Esophagus (tissue), 2 donors: ENCODE measurements around the gene UBE2R2. TPM values are rescaled to one million over a fixed set of nuclear protein-coding genes. Genes with fewer than 3 reads are reported as not detected.
"Not testable (repeated sequence)": the region's sequence is repeated elsewhere in the genome, so short reads cannot be mapped to it uniquely, and the experiment has no call there.

ENCODE experiments used
- H3K27ac ChIP-seq, 2 donors: one replicate each; pipeline ENCODE4 v1.5.1; 2013; ENCODE audit warnings: low read depth in 2 of 2, mild to moderate bottlenecking in 2 of 2, inconsistent platforms in 1 of 2, low read length in 1 of 2, moderate library complexity in 1 of 2
- H3K27me3 ChIP-seq, 2 donors: one replicate each; pipeline ENCODE4 v1.6.1; 2013; ENCODE audit warnings: low read length in 2 of 2, control low read depth in 1 of 2, mild to moderate bottlenecking in 1 of 2; ENCODE audit not compliant: insufficient read depth in 2 of 2, control insufficient read depth in 1 of 2
- H3K36me3 ChIP-seq, 2 donors: one replicate each; pipeline ENCODE4 v1.6.1; 2013; ENCODE audit warnings: low read length in 1 of 2; ENCODE audit not compliant: control insufficient read depth in 2 of 2, insufficient read depth in 2 of 2
- H3K4me1 ChIP-seq, 2 donors: one replicate each; pipeline ENCODE4 v1.6.1; 2013; ENCODE audit warnings: low read length in 1 of 2; ENCODE audit not compliant: control insufficient read depth in 2 of 2, insufficient read depth in 2 of 2
- H3K4me3 ChIP-seq, 2 donors: one replicate each; pipeline ENCODE4 v1.5.1; 2013; ENCODE audit warnings: low read length in 2 of 2, mild to moderate bottlenecking in 2 of 2, low read depth in 1 of 2, moderate library complexity in 1 of 2
- H3K9me3 ChIP-seq, 2 donors: one replicate each; pipeline ENCODE4 v1.6.1; 2013; ENCODE audit warnings: mild to moderate bottlenecking in 2 of 2, low read depth in 1 of 2, low read length in 1 of 2, moderate library complexity in 1 of 2; ENCODE audit not compliant: control insufficient read depth in 2 of 2, insufficient read depth in 1 of 2
- WGBS, 2 donors: extraction: QIAGEN DNeasy Blood & Tissue Kit; methylation state at CpG; one replicate each; pipeline ENCODE4 v1.1.7; 2013; 5-methylcytosine and 5-hydroxymethylcytosine counted together
- polyA plus RNA-seq, 2 donors: library from polyadenylated mRNA; stranded (reverse); fragments of 200-250 nt; gene quantifications; one replicate each; pipeline ENCODE4 v1.2.3, GENCODE V29; 2013
- donor health status: healthy with polysubstance abuse.
- donor health status: Bipolar disorder and iron deficiency.

Gene UBE2R2
- polyA plus RNA-seq, 2 donors: 16.5 to 16.6 TPM

GRCh38 chr9:33797837-33798236 is 19.1 kb upstream of the UBE2R2 start:
- Histone ChIP-seq H3K9me3 (no peaks in the 10 kb centered on the region), H3K36me3 (no peaks in the 10 kb centered on the region), H3K4me1 (no peaks in the 10 kb centered on the region), H3K4me3 (no peak overlapping the region), H3K27me3 (no peaks in the 10 kb centered on the region), H3K27ac (no peak overlapping the region)
- 73 to 94% methylated on average over 8 of the region's 8 CpGs for WGBS, 2 donors

DNA sequence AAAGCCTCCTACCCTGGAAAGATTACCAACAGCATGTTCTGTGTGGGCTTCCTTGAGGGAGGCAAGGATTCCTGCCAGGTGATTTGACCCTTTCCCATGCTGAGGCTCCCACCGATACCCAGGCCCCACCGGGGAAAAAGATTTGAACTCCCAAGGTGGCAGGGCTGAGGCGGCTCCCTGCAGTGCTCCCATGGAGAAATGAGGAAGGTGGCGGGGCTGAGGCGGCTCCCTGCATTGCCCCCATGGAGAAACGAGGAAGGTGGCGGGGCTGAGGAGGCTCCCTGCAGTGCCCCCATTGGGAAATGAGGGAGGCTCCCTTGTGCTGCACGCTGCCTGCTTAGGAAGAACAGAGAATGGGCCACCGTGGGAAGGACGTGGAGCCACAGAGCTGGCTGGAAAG is 18.4 kb upstream of the UBE2R2 start:
- Histone ChIP-seq H3K9me3 (no peaks in the 10 kb centered on the region), H3K36me3 (no peaks in the 10 kb centered on the region), H3K4me3 (no peak overlapping the region), H3K27me3 (no peaks in the 10 kb centered on the region), H3K27ac (no peak overlapping the region), H3K4me1 (no peaks in the 10 kb centered on the region)
- 80 to 89% methylated on average over 10 of the region's 10 CpGs for WGBS, 2 donors

DNA sequence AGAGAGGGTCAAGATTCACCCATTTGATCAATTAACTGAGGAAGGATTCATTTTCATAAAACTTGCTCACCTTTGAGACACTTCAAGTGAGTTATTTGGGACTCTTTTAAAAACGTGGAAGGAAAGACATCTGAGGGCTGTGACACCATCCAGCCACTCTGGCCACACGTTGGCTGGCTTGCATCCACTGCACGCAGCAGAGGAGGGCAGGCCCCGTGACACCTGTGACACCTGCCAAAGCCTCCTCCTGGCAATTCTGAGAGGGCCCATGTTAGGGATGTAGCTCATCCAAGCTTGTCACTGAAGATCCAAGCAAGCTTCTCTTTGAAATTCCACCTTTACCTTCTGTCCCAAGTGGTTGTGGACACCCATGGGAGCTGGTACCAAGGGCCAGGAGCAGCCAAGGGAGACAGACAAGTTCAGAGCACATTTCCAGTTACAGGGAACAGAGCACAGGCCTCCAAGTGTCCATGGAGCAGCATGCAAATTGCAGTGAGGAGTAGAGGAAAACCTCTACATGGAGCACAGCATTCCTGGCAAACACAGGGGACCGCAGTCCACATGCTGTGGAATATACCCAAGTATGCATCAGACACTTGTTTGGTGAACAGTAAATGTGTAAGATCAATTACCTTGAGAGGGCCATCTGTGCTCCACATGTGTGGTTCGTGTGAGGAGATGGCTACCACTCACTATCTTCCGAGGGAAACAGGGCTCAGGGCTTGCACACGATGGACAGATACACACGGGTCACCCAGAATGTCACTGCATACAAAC is 16.8 kb upstream of the UBE2R2 start:
- no peaks in the 10 kb centered on the region for H3K27me3 ChIP-seq
- H3K9me3 ChIP-seq: no peaks in the 10 kb centered on the region
- no peaks in the 10 kb centered on the region for H3K4me1 ChIP-seq
- H3K36me3 ChIP-seq: no peaks in the 10 kb centered on the region
- no peak overlapping the region for H3K27ac ChIP-seq
- WGBS, 2 donors: 68 to 77% methylated on average over 9 of the region's 9 CpGs
- no peak overlapping the region for H3K4me3 ChIP-seq

DNA sequence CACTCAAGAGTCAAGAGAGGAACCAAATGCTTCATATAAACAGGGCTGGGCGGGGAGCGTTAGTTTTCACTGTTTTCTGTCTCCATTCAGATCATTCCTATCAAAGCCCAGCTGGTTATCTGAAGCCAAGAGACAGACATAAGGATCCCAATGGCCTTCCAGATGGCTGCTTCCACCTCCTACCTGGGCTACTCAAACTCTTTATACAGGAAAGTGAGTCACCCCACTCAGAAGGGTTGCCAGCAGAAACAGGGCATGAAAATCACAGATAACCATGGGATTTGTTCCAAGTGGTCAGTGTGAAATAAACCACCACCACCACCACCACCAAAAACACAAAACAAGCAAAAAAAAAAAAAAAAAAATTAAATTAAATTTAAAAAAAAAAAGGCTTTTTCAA is 16.1 kb upstream of the UBE2R2 start:
- 60 to 72% methylated on average over 2 of the region's 2 CpGs for WGBS, 2 donors
- Histone ChIP-seq H3K36me3 (no peaks in the 10 kb centered on the region), H3K9me3 (no peaks in the 10 kb centered on the region), H3K4me1 (no peaks in the 10 kb centered on the region), H3K27ac (no peak overlapping the region), H3K4me3 (no peak overlapping the region), H3K27me3 (no peaks in the 10 kb centered on the region)

- not testable (repeated sequence) for H3K27ac ChIP-seq, H3K4me1 ChIP-seq, H3K27me3 ChIP-seq, H3K9me3 ChIP-seq, H3K4me3 ChIP-seq, H3K36me3 ChIP-seq
- WGBS, 2 donors: 87 to 89% methylated on average over 2 of the region's 2 CpGs
Measured at GRCh38 chr9:33801943-33802500, 14.9 kb upstream of the UBE2R2 start.

- 73 to 82% methylated on average over 3 of the region's 3 CpGs for WGBS, 2 donors
- H3K27ac ChIP-seq, H3K36me3 ChIP-seq, H3K27me3 ChIP-seq, H3K4me1 ChIP-seq, H3K4me3 ChIP-seq, H3K9me3 ChIP-seq: not testable (repeated sequence)
Measured at GRCh38 chr9:33804196-33804595, 12.8 kb upstream of the UBE2R2 start.

- not testable (repeated sequence) for H3K4me3 ChIP-seq, H3K9me3 ChIP-seq, H3K27ac ChIP-seq, H3K4me1 ChIP-seq, H3K27me3 ChIP-seq, H3K36me3 ChIP-seq
- WGBS, 2 donors: 43 to 44% methylated on average over 2 of the region's 2 CpGs
Measured at GRCh38 chr9:33807156-33807555, 9.8 kb upstream of the UBE2R2 start.

- H3K36me3 ChIP-seq, H3K4me1 ChIP-seq, H3K27ac ChIP-seq, H3K9me3 ChIP-seq, H3K4me3 ChIP-seq, H3K27me3 ChIP-seq: not testable (repeated sequence)
- 47 to 70% methylated on average over 1 of the region's 1 CpG for WGBS, 2 donors
Measured at GRCh38 chr9:33808979-33809322, 8.0 kb upstream of the UBE2R2 start.

DNA sequence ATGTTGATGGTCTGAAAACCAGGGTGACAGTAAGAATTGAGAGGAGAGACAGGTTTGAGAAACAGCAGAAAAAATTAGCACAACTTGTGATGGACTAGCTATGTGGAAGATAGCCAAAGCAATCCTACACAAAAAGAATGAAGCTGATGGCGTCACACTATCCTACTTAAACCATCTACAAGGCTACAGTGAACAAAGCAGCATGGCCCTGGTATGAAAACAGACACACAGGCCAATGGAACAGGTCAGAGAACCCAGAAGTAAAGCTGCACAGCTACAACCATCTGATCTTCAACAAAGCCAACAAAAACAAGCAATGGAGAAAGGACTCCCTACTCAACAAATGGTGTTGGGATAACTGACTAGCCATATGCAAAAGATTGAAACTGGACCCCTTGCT is 7.5 kb upstream of the UBE2R2 start:
- H3K4me1 ChIP-seq: no peaks in the 10 kb centered on the region
- no peak overlapping the region for H3K4me3 ChIP-seq
- 83 to 94% methylated on average over 1 of the region's 1 CpG for WGBS, 2 donors
- H3K27me3 ChIP-seq: no peaks in the 10 kb centered on the region
- no peaks in the 10 kb centered on the region for H3K9me3 ChIP-seq
- H3K27ac ChIP-seq: no peak overlapping the region
- no peaks in the 10 kb centered on the region for H3K36me3 ChIP-seq
